GM12878 (cell line): Measurements from ENCODE around the gene POLR3E. TPM values are rescaled to one million over a fixed set of nuclear protein-coding genes. Genes with fewer than 3 reads are reported as not detected.

Source experiments
- ATAC-seq: fragments of 200-7000 bp; cut with Tn5 transposase; 3 replicates; pipeline ENCODE4 v1.9.1; 2020; ENCODE audit warnings: mild to moderate bottlenecking, moderate library complexity
- BruUV-seq: library from RNA; stranded (reverse); fragments of 400-500 nt; replicated peaks from 2 replicates; lab custom pipeline; 2021; lab: Mats Ljungman, UMichigan
- CTCF ChIA-PET: fragments of 300-600 bp; sonication (Branson Sonifier 250); formaldehyde crosslinking; extraction: SDS; loops from one replicate; lab custom pipeline; 2021; ENCODE audit warnings: inconsistent platforms; lab: Yijun Ruan, JAX
- POLR2A ChIA-PET: fragments of 350-600 bp; formaldehyde crosslinking; extraction: SDS; loops from one replicate; lab custom pipeline; 2021; ENCODE audit warnings: inconsistent platforms; lab: Charles Lee
- RAD21 ChIA-PET: fragments of 300-600 bp; sonication (Branson Sonifier 250); formaldehyde crosslinking; loops from one replicate; lab custom pipeline; 2023; ENCODE audit warnings: antibody characterized with exemption; ENCODE audit not compliant: unreplicated experiment; lab: Charles Lee
- SMC1A ChIA-PET: fragments of 300-600 bp; sonication (Branson Sonifier 250); formaldehyde crosslinking; loops from one replicate; lab custom pipeline; 2023; ENCODE audit not compliant: unreplicated experiment, uncharacterized antibody; lab: Charles Lee
- DNase-seq: peaks from one replicate; pipeline ENCODE4 v3.0.0-alpha.2; 2011; ENCODE audit warnings: low read depth, low spot score
- FAIRE-seq: peaks from 3 replicates; lab custom pipeline; 2011; peaks lifted over from hg19 to GRCh38; lab: Jason Lieb, UNC
- H2AFZ ChIP-seq: 2 replicates; pipeline ENCODE4 v1.6.0; 2011; ENCODE audit warnings: low read depth, low read length, control low read depth; ENCODE audit not compliant: control insufficient read depth
- H3K27ac ChIP-seq: 2 replicates; pipeline ENCODE4 v1.5.1; 2011; ENCODE audit warnings: control low read depth; ENCODE audit not compliant: control insufficient read depth, insufficient read depth
- H3K27me3 ChIP-seq, 2 experiments: replicated peaks in 1 of 2; 2 replicates each; pipeline versions ENCODE4 v1.6.0 to v1.6.1; 2011; ENCODE audit warnings: low read length in 1 of 2; ENCODE audit not compliant: control insufficient read depth in 2 of 2, insufficient read depth in 2 of 2
- H3K36me3 ChIP-seq, 2 experiments: 2 replicates each; pipeline ENCODE4 v1.5.1; 2011; ENCODE audit warnings: low read length in 1 of 2; ENCODE audit not compliant: control insufficient read depth in 2 of 2, insufficient read depth in 2 of 2
- H3K4me1 ChIP-seq: 2 replicates; pipeline ENCODE4 v1.6.1; 2011; ENCODE audit warnings: mild to moderate bottlenecking, low read length, moderate library complexity, mixed read lengths; ENCODE audit not compliant: control insufficient read depth, insufficient read depth
- H3K4me2 ChIP-seq: 2 replicates; pipeline ENCODE4 v1.6.0; 2011; ENCODE audit warnings: control low read depth; ENCODE audit not compliant: control insufficient read depth, insufficient read depth
- H3K4me3 ChIP-seq: fragments of 200-600 bp; sonication (generic); 2 replicates; pipeline ENCODE4 v1.5.1; 2016
- H3K79me2 ChIP-seq: 2 replicates; pipeline ENCODE4 v1.6.0; 2011; ENCODE audit warnings: low read length; ENCODE audit not compliant: control insufficient read depth, insufficient read depth
- H3K9ac ChIP-seq: 2 replicates; pipeline ENCODE4 v1.8.0; 2011; ENCODE audit warnings: low read length, control low read depth, mixed read lengths; ENCODE audit not compliant: control insufficient read depth, insufficient read depth
- H3K9me3 ChIP-seq: replicated peaks from 3 replicates; pipeline ENCODE4 v1.5.1; 2011; ENCODE audit warnings: mild to moderate bottlenecking, low read length; ENCODE audit not compliant: control insufficient read depth, insufficient read depth
- H4K20me1 ChIP-seq: 2 replicates; pipeline ENCODE4 v1.6.0; 2011; ENCODE audit not compliant: control insufficient read depth, insufficient read depth
- CBX3 ChIP-seq: fragments of 200-600 bp; sonication (generic); IDR thresholded peaks from 2 replicates; pipeline ENCODE4 v1.6.1; 2016; ENCODE audit warnings: low read depth, borderline replicate concordance
- CHD1 ChIP-seq: IDR thresholded peaks from 2 replicates; pipeline ENCODE4 v1.6.1; 2012; ENCODE audit warnings: low read depth, low read length, improper control_type of control experiment
- CREB1 ChIP-seq: IDR thresholded peaks from 2 replicates; pipeline ENCODE4 v1.6.1; 2012; ENCODE audit warnings: low read depth, mild to moderate bottlenecking, inconsistent platforms
- DPF2 ChIP-seq: fragments of 450-650 bp; IDR thresholded peaks from 2 replicates; pipeline ENCODE4 v1.6.1; 2017; ENCODE audit warnings: mild to moderate bottlenecking
- EGR1 ChIP-seq, 2 experiments: IDR thresholded peaks; 1 replicate in 1 of 2; 2 replicates in 1 of 2; pipeline ENCODE4 v1.6.1; 2011 to 2012; ENCODE audit warnings: low read depth in 2 of 2, low read length in 2 of 2, borderline replicate concordance in 1 of 2, mild to moderate bottlenecking in 1 of 2, moderate library complexity in 1 of 2
- FOXK2 ChIP-seq: fragments of 450-650 bp; IDR thresholded peaks from 2 replicates; pipeline ENCODE4 v1.6.1; 2017; ENCODE audit warnings: mild to moderate bottlenecking, moderate library complexity
- GABPA ChIP-seq: IDR thresholded peaks from 2 replicates; pipeline ENCODE4 v1.6.1; 2014; ENCODE audit warnings: antibody characterized with exemption, low read depth, mild to moderate bottlenecking, inconsistent platforms
- PAX8 ChIP-seq: fragments of 450-650 bp; IDR thresholded peaks from 2 replicates; pipeline ENCODE4 v1.6.1; 2017; ENCODE audit warnings: mild to moderate bottlenecking, moderate library complexity
- REST ChIP-seq: IDR thresholded peaks from 2 replicates; pipeline ENCODE4 v1.6.1; 2012; ENCODE audit warnings: mild to moderate bottlenecking, low read depth, low read length
- RUNX3 ChIP-seq: IDR thresholded peaks from 2 replicates; pipeline ENCODE4 v1.6.1; 2012; ENCODE audit warnings: low read length, inconsistent platforms
- SP1 ChIP-seq: IDR thresholded peaks from one replicate; pipeline ENCODE4 v1.6.1; 2011; ENCODE audit warnings: low read depth, low read length
- TARDBP ChIP-seq: IDR thresholded peaks from 2 replicates; pipeline ENCODE4 v1.6.1; 2016; ENCODE audit warnings: borderline replicate concordance
- ZBTB33 ChIP-seq: fragments of 450-650 bp; IDR thresholded peaks from 2 replicates; pipeline ENCODE4 v1.6.1; 2017; ENCODE audit warnings: mild to moderate bottlenecking
- ZNF622 ChIP-seq: fragments of 450-650 bp; IDR thresholded peaks from 2 replicates; pipeline ENCODE4 v1.6.1; 2017; ENCODE audit warnings: mild to moderate bottlenecking, inconsistent platforms
- WGBS: methylation state at CpG from one replicate; pipeline ENCODE4 v1.1.6; 2016; ENCODE audit warnings: low lambda C conversion rate; ENCODE audit not compliant: insufficient replicate concordance, insufficient coverage; ENCODE audit errors: missing lambda C conversion rate; 5-methylcytosine and 5-hydroxymethylcytosine counted together
- in situ Hi-C: fragments of 300-500 bp; cut with MboI; formaldehyde crosslinking; loops from 9 replicates; pipeline ENCODE4 v1.14.3; 2018; ENCODE audit warnings: mixed read lengths
- intact Hi-C: fragments of 100-400 bp; cut with micrococcal nuclease; formaldehyde crosslinking; loops from one replicate; pipeline ENCODE4 v1.14.2; 2022; ENCODE audit not compliant: unreplicated experiment
- polyA plus RNA-seq, 11 experiments: library from polyadenylated mRNA; depleted of rRNA in 4 of 11; unstranded in 6 of 11; stranded (reverse) in 5 of 11; fragments of >200 nt; fragmentation: Nextera tagmentation in 4 of 11; fragmentation: Illumina TruSeq in 1 of 11; extraction: Ambion mirVana in 4 of 11; extraction: Trizol in 1 of 11; gene quantifications; 1 replicate in 1 of 11; 2 replicates in 10 of 11; pipeline versions ENCODE4 v1.2.1 to v1.2.3, GENCODE V29; 2011 to 2016; ENCODE audit warnings: inconsistent platforms in 2 of 11, missing spikeins in 2 of 11, low read depth in 1 of 11
- total RNA-seq, 4 experiments: library from RNA; depleted of rRNA in 3 of 4; stranded (reverse); fragments of >200 nt in 3 of 4; fragmentation: Illumina TruSeq in 1 of 4; extraction: Trizol in 1 of 4; gene quantifications; 2 replicates each; pipeline versions ENCODE4 v1.2.1 to v1.2.3, GENCODE V29; 2013 to 2021

The POLR3E gene
- total and polyA plus RNA-seq, 10 of the 15 experiments (the other 5 are each of a cell fraction or from before 2014, with no cell fraction given) = 11.1 to 79.5 (median 39.7) TPM

- H3K4me1 ChIP-seq = no peaks in the 10 kb centered on the region
- H3K27ac ChIP-seq = no peak overlapping the region
- RAD21 ChIA-PET = no interaction called here
- no peak for TF ChIP-seq SP1
- TF ChIP-seq GABPA = no peak
- no peak for TF ChIP-seq PAX8
- TF ChIP-seq CHD1 = no peak
- no peak for TF ChIP-seq CBX3
- TF ChIP-seq TARDBP = no peak
- TF ChIP-seq REST = no peak
- TF ChIP-seq FOXK2 = no peak
- no peak for TF ChIP-seq EGR1 (IDR thresholded peaks at IDR 0.05; ENCODE audit: borderline replicate concordance in 1 of 2, low read depth in 2 of 2, low read length in 2 of 2)
- no peak for TF ChIP-seq RUNX3
- no peak for TF ChIP-seq DPF2
- no peak for TF ChIP-seq ZNF622
- no peak for TF ChIP-seq ZBTB33
- no peak for TF ChIP-seq CREB1
- TF ChIP-seq, all 136 proteins: peak for 0
- POLR2A ChIA-PET = no interaction called here
- 89% methylated on average over 24 of the region's 24 CpGs for WGBS
- in situ Hi-C loops (loop anchor here (10.0 to 25.0 kb wide), 5 partner anchors 238 to 1169 kb away; partner anchors contain the start of genes DNAH3 and LDAF1), intact Hi-C loops (loop anchor here (5.0 kb wide), 2 partner anchors 48 to 1167 kb away; partner anchors contain the start of genes CDR2 and LDAF1)
- Histone ChIP-seq H3K9me3 (no peaks in the 10 kb centered on the region), H3K36me3 (peaks cover 22 to 49% of the 10 kb centered on the region in 2 experiments), H2AFZ (no peak overlapping the region), H3K27me3 (no peaks in the 10 kb centered on the region), H3K4me3 (no peak overlapping the region), H4K20me1 (no peaks in the 10 kb centered on the region), H3K79me2 (0 out of 2 replicates have a peak, but pooled peaks cover 2% of the 10 kb centered on the region), H3K4me2 (no peak overlapping the region), H3K9ac (no peak overlapping the region)
- CTCF ChIA-PET = interaction anchor here (1.5 kb wide), 1 partner anchor 49 kb away, joined by 3 read pairs; no protein-coding TSS in a partner anchor
- no peak for FAIRE-seq
- BruUV-seq = no TSS peak
- no peak for DNase-seq
- ATAC-seq = no peak
- SMC1A ChIA-PET = interaction anchor here (0.6 kb wide), 1 partner anchor 29 kb away, joined by 3 read pairs; no protein-coding TSS in a partner anchor
Measured at GRCh38 chr16:22323959-22324786, 27.0 kb downstream of the POLR3E start.
